ENCODE results near the gene SLC24A5. TPM values are rescaled to one million over a fixed set of nuclear protein-coding genes. Genes with fewer than 3 reads are reported as not detected.

SLC24A5 gene
- total RNA-seq, 1 donor from 2014 or later: not detected

GRCh38 chr15:48089702-48090101 lies 31.1 kb upstream of the SLC24A5 start:
- H3K4me3 Mint-ChIP-seq: no peak overlapping the region
- H3K27me3 Mint-ChIP-seq (ENCODE audit: low read depth): no peaks in the 10 kb centered on the region
- H3K36me3 Mint-ChIP-seq (ENCODE audit: low read depth): no peaks in the 10 kb centered on the region
- no peak for TF ChIP-seq CTCF (conservative IDR thresholded peaks at IDR 0.05)
- H3K27ac Mint-ChIP-seq (ENCODE audit: unreplicated experiment): no peak overlapping the region
- peaks cover 12% of the 10 kb centered on the region for H3K4me1 Mint-ChIP-seq
- peaks cover 6% of the 10 kb centered on the region for H3K9me3 Mint-ChIP-seq
- no peak for DNase-seq (ENCODE audit: low read depth, low spot score)

- no peaks in the 10 kb centered on the region for H3K27me3 Mint-ChIP-seq (ENCODE audit: low read depth)
- H3K4me1 Mint-ChIP-seq: peaks cover 12% of the 10 kb centered on the region
- H3K27ac Mint-ChIP-seq (ENCODE audit: unreplicated experiment): no peak overlapping the region
- no peaks in the 10 kb centered on the region for H3K36me3 Mint-ChIP-seq (ENCODE audit: low read depth)
- no peak for DNase-seq (ENCODE audit: low read depth, low spot score)
- TF ChIP-seq CTCF (conservative IDR thresholded peaks at IDR 0.05): no peak
- peaks cover 6% of the 10 kb centered on the region for H3K9me3 Mint-ChIP-seq
- no peak overlapping the region for H3K4me3 Mint-ChIP-seq
Observed at GRCh38 chr15:48090115-48090514, 30.7 kb upstream of the SLC24A5 start.

GRCh38 chr15:48090666-48091065 lies 30.1 kb upstream of the SLC24A5 start:
- H3K27me3 Mint-ChIP-seq (ENCODE audit: low read depth): no peaks in the 10 kb centered on the region
- no peak overlapping the region for H3K27ac Mint-ChIP-seq (ENCODE audit: unreplicated experiment)
- no peak for DNase-seq (ENCODE audit: low read depth, low spot score)
- no peaks in the 10 kb centered on the region for H3K36me3 Mint-ChIP-seq (ENCODE audit: low read depth)
- H3K4me1 Mint-ChIP-seq: peaks cover 12% of the 10 kb centered on the region
- TF ChIP-seq CTCF (conservative IDR thresholded peaks at IDR 0.05): no peak
- no peak overlapping the region for H3K4me3 Mint-ChIP-seq
- peaks cover 6% of the 10 kb centered on the region for H3K9me3 Mint-ChIP-seq

GRCh38 chr15:48091522-48091921 lies 29.3 kb upstream of the SLC24A5 start:
- H3K4me1 Mint-ChIP-seq: peaks cover 12% of the 10 kb centered on the region
- TF ChIP-seq CTCF (conservative IDR thresholded peaks at IDR 0.05): no peak
- H3K27me3 Mint-ChIP-seq (ENCODE audit: low read depth): no peaks in the 10 kb centered on the region
- DNase-seq (ENCODE audit: low read depth, low spot score): no peak
- H3K4me3 Mint-ChIP-seq: no peak overlapping the region
- peaks cover 6% of the 10 kb centered on the region for H3K9me3 Mint-ChIP-seq
- no peak overlapping the region for H3K27ac Mint-ChIP-seq (ENCODE audit: unreplicated experiment)
- no peaks in the 10 kb centered on the region for H3K36me3 Mint-ChIP-seq (ENCODE audit: low read depth)

GRCh38 chr15:48096355-48096786 lies 24.4 kb upstream of the SLC24A5 start:
- Mint-ChIP-seq H3K27me3 (ENCODE audit: low read depth) (no peaks in the 10 kb centered on the region), H3K27ac (ENCODE audit: unreplicated experiment) (no peak overlapping the region), H3K4me1 (no peaks in the 10 kb centered on the region), H3K9me3 (no peaks in the 10 kb centered on the region), H3K4me3 (no peak overlapping the region), H3K36me3 (ENCODE audit: low read depth) (no peaks in the 10 kb centered on the region)
- TF ChIP-seq CTCF (conservative IDR thresholded peaks at IDR 0.05): no peak
- no peak for DNase-seq (ENCODE audit: low read depth, low spot score)

- Mint-ChIP-seq H3K36me3 (ENCODE audit: low read depth) (no peaks in the 10 kb centered on the region), H3K27ac (ENCODE audit: unreplicated experiment) (no peak overlapping the region), H3K27me3 (ENCODE audit: low read depth) (no peaks in the 10 kb centered on the region), H3K4me3 (no peak overlapping the region), H3K4me1 (no peaks in the 10 kb centered on the region), H3K9me3 (no peaks in the 10 kb centered on the region)
- TF ChIP-seq CTCF (conservative IDR thresholded peaks at IDR 0.05): no peak
- DNase-seq (ENCODE audit: low read depth, low spot score): no peak
Observed at GRCh38 chr15:48096813-48097212, 24.0 kb upstream of the SLC24A5 start.

All from neural crest cell (in vitro differentiated cells).